Thoracic aorta (tissue), 2 donors: Measurements from ENCODE around the gene DOCK10. TPM values are rescaled to one million over a fixed set of nuclear protein-coding genes. Genes with fewer than 3 reads are reported as not detected.

ENCODE experiments used
- ATAC-seq: fragments of 150-250 bp; one replicate; pipeline ENCODE4 v1.8.0; 2017; ENCODE audit warnings: low read depth; ENCODE audit not compliant: insufficient number of reproducible peaks, low FRiP score
- DNase-seq: peaks from one replicate; pipeline ENCODE4 v3.0.0-alpha.2; 2020; ENCODE audit warnings: low spot score
- H3K27ac ChIP-seq, 2 donors: fragments of 200-600 bp; sonication (generic); 1 replicate in 1 of 2; 2 replicates in 1 of 2; pipeline ENCODE4 v1.5.1; 2016; ENCODE audit warnings: mild to moderate bottlenecking in 2 of 2, moderate library complexity in 2 of 2
- H3K27me3 ChIP-seq: fragments of 200-600 bp; sonication (generic); replicated peaks from 2 replicates; pipeline ENCODE4 v1.6.0; 2016; ENCODE audit warnings: mild to moderate bottlenecking; ENCODE audit not compliant: insufficient read depth
- H3K36me3 ChIP-seq: fragments of 200-600 bp; sonication (generic); one replicate; pipeline ENCODE4 v1.5.1; 2016
- H3K4me1 ChIP-seq, 2 donors: fragments of 200-600 bp; sonication (generic); 1 replicate in 1 of 2; 2 replicates in 1 of 2; pipeline versions ENCODE4 v1.5.1 to v1.6.0; 2016; ENCODE audit warnings: low read depth in 2 of 2, mild to moderate bottlenecking in 1 of 2; ENCODE audit not compliant: control insufficient read depth in 1 of 2
- H3K4me3 ChIP-seq: fragments of 200-600 bp; sonication (generic); 2 replicates; pipeline ENCODE4 v1.5.1; 2016; ENCODE audit warnings: mild to moderate bottlenecking
- H3K9me3 ChIP-seq: fragments of 200-600 bp; sonication (generic); 2 replicates; pipeline ENCODE4 v1.5.1; 2016
- total RNA-seq, 2 donors: library from RNA; depleted of rRNA; stranded (reverse); fragments of >200 nt; gene quantifications; one replicate each; pipeline versions ENCODE4 v1.1.0 to v1.2.3, GENCODE V29; 2016
- TF ChIP-seq, protein P1 (sequence below): fragments of 200-600 bp; sonication (generic); IDR thresholded peaks from one replicate; pipeline ENCODE4 v1.5.1; 2019; ENCODE audit warnings: antibody characterized with exemption

The DOCK10 gene
- total RNA-seq, 2 donors from 2014 or later = 44.9 to 53.0 TPM

DNA sequence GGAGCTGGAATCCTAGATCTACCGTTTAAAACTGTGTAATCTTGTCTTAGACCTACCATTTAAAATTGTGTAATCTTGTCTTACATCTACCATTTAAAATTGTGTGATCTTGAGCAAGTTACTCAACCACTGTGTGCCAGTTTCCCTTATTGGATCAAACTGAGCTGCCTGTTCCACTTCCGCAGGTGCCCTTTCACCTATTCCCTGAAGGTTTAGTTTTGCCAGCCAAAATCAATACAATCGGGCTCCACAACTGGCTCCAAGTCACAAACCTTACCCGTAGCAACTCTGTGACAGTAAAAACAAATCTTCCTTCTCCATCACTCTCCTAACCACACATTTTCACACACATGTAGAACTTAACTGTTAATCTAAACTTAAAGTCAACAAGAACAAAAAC lies 20.1 kb downstream of the DOCK10 start:
- ATAC-seq (no peak), DNase-seq (no peak)
- TF ChIP-seq, protein P1, sequence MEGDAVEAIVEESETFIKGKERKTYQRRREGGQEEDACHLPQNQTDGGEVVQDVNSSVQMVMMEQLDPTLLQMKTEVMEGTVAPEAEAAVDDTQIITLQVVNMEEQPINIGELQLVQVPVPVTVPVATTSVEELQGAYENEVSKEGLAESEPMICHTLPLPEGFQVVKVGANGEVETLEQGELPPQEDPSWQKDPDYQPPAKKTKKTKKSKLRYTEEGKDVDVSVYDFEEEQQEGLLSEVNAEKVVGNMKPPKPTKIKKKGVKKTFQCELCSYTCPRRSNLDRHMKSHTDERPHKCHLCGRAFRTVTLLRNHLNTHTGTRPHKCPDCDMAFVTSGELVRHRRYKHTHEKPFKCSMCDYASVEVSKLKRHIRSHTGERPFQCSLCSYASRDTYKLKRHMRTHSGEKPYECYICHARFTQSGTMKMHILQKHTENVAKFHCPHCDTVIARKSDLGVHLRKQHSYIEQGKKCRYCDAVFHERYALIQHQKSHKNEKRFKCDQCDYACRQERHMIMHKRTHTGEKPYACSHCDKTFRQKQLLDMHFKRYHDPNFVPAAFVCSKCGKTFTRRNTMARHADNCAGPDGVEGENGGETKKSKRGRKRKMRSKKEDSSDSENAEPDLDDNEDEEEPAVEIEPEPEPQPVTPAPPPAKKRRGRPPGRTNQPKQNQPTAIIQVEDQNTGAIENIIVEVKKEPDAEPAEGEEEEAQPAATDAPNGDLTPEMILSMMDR = no peak
- H3K4me1 ChIP-seq = peaks cover 0 to 6% of the 10 kb centered on the region in 2 donors
- H3K27me3 ChIP-seq = no peaks in the 10 kb centered on the region
- no peak overlapping the region for H3K27ac ChIP-seq
- no peak overlapping the region for H3K4me3 ChIP-seq
- H3K9me3 ChIP-seq = no peaks in the 10 kb centered on the region
- H3K36me3 ChIP-seq = no peaks in the 10 kb centered on the region

DNA sequence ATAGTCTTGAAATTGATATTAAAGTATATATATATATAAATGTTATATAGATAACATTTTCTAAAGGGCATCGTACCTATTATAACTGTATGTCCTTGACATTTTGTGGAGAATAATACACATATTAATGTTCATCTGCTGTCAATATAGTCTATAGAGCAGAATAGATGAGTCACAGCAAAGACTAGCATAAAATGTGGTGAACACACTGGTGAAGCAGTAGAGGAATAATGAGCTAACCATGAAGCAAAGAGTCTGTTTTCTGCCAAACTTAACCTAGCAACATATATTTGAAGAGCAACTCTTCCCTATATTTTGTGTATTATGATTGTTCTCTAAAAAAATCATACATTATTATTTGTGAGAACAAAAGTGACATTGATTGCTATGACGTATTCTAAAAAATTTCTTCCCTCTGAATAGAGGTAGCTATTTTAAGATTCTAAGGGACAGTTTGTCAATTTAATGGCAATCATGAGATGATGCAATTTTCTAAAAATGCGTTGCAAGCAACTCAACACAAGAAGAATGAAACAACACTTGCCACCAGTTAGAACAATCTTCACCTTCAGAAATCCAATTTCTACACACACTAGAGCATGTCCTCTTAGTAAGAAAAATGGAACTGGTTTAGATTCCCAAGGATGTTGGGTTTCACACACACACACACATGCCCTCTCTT lies 22.0 kb downstream of the DOCK10 start:
- TF ChIP-seq, protein P1 = no peak
- no peak for DNase-seq
- H3K36me3 ChIP-seq = no peaks in the 10 kb centered on the region

DNA sequence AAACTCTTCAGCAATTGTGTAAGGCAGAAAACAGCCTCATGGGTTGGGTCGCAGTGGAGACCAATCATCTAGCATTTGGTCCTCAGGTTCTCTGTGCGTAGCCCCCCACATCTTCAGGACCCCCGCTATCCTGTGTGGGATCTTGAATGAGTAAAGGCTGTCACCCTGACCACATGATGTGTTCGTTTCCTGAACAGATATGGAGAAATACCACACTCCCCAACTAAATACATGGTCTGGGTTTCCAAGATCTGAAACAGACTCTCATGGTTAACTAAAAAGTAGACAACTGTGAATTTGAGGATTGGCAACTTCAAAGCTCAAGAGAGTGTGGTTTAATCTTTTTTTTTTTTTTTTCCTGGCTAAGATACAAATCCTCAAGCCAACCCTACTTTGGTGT lies 23.2 kb downstream of the DOCK10 start:
- no peak overlapping the region for H3K4me3 ChIP-seq
- H3K4me1 ChIP-seq = no peaks in the 10 kb centered on the region
- H3K27ac ChIP-seq = no peak overlapping the region
- H3K36me3 ChIP-seq = no peaks in the 10 kb centered on the region
- no peak for ATAC-seq
- no peaks in the 10 kb centered on the region for H3K9me3 ChIP-seq
- DNase-seq = no peak
- H3K27me3 ChIP-seq = no peaks in the 10 kb centered on the region
- TF ChIP-seq, protein P1 = no peak

More for the DNA sequence above, 22.0 kb downstream of the DOCK10 start:
- Histone ChIP-seq H3K27ac (no peak overlapping the region), H3K27me3 (no peaks in the 10 kb centered on the region), H3K4me1 (no peaks in the 10 kb centered on the region), H3K9me3 (no peaks in the 10 kb centered on the region), H3K4me3 (no peak overlapping the region)
- no peak for ATAC-seq

DNA sequence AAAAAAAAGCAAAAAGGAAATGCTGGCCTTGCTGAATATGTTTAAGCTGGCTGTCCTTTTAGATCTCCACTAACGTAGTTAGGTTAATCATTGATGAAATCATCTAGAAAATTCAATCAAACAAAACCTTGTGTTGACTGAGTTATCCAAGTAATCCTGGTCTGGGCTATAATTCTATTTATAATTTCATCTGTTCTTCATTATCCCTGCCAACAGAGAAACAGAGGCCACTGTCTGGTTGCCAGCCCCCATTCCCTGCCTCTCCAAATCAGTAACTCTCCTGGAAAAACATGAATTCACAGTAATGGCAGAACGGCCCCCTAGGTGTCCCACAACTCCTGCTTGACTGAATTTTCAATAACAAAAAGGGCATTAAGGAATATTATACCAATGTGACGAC lies 24.6 kb downstream of the DOCK10 start:
- ATAC-seq = no peak
- DNase-seq = no peak
- no peak overlapping the region for H3K27ac ChIP-seq
- TF ChIP-seq, protein P1 = no peak
- no peaks in the 10 kb centered on the region for H3K4me1 ChIP-seq
- no peaks in the 10 kb centered on the region for H3K36me3 ChIP-seq
- H3K9me3 ChIP-seq = no peaks in the 10 kb centered on the region
- no peaks in the 10 kb centered on the region for H3K27me3 ChIP-seq
- H3K4me3 ChIP-seq = no peak overlapping the region

DNA sequence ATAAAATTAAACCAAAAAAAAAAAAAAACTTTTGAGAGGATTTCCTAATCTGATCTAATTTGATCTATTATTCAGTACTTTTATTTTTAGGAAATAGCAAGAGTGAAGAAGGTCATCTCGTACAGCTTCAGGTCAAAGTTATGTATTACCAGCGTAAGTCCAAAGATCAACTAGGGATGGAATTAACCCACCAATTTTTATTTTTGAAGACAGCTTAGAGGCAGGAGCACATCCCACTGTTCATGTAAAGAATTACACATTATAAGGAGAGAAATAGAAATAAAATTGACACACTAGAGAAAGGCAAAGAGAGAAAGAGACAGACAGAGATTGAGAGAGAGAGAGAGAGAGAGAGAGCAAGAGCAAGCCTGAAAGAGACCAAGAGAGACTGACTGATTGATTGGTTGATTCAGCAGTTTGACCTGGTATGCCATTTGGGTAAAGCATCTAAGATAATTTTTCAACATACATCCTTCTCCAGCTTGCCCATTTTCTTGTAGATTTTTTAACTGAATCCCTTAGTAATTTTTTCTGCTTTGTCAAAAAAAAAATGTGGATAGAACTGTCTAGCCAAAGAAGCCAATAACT lies 25.1 kb downstream of the DOCK10 start:
- ATAC-seq (no peak), DNase-seq (no peak)
- Histone ChIP-seq H3K27me3 (no peaks in the 10 kb centered on the region), H3K36me3 (no peaks in the 10 kb centered on the region), H3K9me3 (no peaks in the 10 kb centered on the region), H3K27ac (no peak overlapping the region), H3K4me3 (no peak overlapping the region), H3K4me1 (no peaks in the 10 kb centered on the region)
- TF ChIP-seq, protein P1 = no peak
